ENCODE data around the gene HSD17B2.
"Not testable (repeated sequence)": the region's sequence is repeated elsewhere in the genome, so short reads cannot be mapped to it uniquely, and the experiment has no call there.

Gene HSD17B2

GRCh38 chr16:82034981-82035612, at the start of gene HSD17B2:
Gene HSD17B2 (plus strand): TSS chr16:82035253. CDS start chr16:82035425, 172 bp downstream.
- no peak for DNase-seq

DNA sequence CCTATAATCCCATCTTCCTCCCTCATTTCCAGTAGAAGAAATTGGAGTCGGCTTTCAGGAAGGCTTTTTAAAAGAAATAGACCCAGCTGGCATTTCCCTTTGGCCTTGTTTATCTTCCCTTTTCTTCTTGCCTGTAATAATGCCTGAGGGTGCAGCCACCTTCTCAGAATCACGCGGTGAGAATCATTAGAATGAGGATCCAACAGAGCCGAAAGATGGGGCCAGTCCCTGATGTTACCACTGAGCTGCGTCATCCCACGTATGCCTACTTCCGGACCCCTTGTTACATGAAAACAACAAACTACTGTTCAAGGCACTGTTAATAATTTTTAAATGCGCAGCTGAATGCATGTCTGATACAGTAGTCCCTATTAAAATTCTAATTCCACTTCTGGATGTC, 47.9 kb upstream of the HSD17B2 start:
- no peak for DNase-seq

- DNase-seq, result no peak
These were observed 47.3 kb upstream of the HSD17B2 start for GRCh38 chr16:81987706-81988105.

DNA sequence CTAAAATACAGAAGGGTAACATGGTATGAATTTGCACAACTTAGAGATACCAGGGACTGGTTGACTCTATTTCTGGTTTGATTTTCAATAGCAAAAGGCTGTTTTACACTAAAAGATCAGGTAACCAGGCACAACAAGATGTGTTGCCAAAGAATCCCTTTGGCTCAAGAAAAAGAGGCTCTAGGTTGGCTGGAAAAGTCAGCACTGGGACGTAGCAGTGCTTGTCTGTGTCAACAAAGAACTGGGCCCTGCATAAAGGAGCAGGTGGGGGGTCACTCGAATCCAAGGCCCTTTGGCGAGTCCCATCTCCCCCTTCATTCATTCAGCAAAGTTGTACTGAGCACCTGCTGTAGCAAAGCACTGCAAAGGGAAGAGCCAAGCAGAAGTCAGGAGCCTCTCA, 42.2 kb upstream of the HSD17B2 start:
- DNase-seq, result no peak

DNA sequence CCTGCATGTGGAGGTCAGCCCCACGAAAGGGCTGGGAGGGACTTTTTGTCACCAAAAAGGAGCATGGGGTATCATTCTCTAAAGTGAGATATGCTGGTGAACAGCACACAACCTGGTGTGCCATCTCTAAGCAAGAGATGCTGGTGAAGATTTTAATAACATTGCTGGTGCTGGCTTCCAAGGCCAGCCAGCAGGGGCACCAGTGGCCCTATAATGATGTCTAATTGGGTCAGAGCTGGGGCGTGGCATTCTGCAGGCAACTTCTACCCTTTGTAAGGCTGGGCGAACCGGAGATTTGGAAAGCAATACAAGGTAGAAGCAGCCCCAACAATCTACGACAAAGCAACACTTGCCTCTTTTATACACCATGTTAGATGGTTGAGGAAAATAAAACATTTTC, 40.6 kb upstream of the HSD17B2 start:
- DNase-seq, result no peak

DNA sequence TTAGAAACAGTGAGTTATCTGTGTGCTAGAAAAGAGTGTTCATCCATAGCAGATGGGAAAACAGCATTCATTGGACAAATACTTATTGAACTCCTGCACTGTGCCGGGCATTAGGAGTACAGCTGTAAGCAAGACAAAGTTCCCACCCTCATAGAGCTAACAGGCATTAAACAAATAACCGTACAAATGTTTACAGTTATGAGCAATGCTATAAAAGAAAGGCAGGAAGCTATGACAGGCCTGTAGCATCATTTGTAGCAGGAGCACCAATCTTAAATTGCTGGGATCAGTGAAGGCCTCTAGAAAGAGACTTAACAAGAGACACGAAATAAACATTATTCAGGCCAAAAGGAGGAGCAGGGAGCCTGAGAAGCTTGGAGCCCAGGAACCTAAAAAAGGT, 39.4 kb upstream of the HSD17B2 start:
- DNase-seq, result no peak

DNA sequence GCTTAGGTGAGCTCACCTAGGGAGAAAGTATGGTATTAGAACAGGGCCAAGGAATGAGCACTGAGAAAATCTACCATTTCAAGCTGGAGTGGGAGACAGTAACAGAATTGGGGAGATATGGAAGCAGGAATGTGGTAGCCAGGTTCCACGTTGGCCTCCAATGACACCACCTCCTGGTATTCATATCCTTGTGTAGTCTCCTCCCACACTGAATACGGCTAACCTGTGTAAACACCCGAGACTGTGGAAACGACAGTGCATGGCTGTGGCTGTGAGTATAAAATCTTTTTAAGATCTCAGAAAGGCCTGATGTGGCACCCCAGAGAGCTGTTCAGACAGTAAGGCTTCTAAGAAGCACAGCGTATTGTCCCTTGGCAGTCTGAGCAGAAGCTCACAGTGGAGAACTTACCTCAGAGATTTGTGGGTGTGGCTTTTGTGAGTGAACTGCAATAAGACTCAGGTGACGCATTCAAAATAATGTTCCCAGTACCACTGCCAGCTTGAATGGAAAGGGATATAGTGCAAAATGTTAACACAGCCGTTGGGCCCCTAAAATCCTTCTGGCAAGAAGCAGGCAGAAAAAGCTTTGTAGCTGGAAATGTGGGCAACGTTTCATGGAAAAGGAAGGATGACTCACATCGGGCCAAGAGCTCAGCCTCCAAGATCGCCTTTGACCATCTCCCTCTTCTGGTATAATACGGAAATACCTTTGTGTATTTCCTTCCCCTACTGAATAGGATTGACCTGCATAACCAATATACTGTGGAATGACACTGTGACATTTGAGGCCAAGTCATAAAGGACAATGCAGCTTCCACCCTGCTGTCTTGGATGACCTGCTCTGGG, 38.2 kb upstream of the HSD17B2 start:
- no peak for DNase-seq

GRCh38 chr16:81997738-81998137, 37.3 kb upstream of the HSD17B2 start:
- no peak for DNase-seq

- no peak for DNase-seq
These were observed 32.2 kb upstream of the HSD17B2 start for GRCh38 chr16:82002831-82003230.

DNA sequence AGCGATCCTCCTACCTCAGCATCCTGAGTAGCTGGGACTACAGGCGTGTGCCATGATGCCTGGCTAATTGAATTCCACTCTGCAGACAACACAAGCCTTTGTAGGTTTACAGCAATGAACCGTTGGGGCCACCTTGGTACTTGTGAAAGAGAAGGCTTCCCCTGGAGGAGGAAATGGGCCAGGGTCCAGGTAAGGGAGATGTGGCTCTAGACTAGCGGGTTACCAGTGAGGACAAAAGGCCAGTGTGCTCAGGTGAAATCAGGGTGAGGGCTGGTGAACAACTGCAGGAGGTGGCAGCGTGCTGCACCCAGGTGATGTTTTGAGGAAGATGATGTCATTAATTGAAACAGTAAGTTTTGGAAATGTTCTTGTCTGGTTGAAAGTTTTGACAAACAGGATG, 30.5 kb upstream of the HSD17B2 start:
- no peak for DNase-seq

DNA sequence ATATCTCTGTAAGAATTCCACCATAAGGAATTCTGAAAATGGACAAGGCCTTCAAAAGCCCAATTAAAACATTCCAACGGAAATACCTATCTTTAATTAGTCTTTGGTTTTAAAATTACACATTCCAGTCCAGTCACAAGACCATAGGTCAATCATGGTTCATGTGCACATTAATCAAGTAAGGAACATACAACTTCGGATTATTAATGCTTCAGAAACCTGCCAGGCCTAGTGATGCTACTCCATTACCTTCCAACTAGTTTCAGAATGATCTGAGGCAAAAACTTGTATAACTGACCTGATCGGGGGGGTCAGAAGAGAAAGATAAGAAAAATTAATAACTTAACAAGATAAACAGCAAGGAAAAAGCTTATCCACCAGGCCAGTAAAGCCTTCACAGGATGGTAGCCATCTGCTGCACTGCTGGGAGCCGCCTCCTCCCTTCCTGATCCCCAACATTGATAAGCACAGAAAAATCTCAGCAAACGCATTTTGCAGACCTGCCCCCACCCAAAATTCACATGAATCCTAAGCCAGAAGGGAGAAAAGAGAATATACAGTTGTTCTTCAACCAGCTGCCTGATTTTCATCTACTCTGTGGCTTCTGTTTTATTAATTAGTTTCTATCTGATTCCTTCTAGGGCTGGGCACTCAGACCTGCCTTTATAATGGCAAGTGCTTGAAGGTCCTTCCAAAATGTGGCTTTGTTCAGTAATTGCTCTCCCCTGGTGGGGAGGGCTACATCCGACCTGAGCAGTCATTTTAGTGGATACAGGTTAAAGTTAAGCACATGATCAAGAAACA, 29.8 kb upstream of the HSD17B2 start:
- no peak for DNase-seq

- DNase-seq, result no peak
These were observed 29.0 kb upstream of the HSD17B2 start for GRCh38 chr16:82006036-82006435.

DNA sequence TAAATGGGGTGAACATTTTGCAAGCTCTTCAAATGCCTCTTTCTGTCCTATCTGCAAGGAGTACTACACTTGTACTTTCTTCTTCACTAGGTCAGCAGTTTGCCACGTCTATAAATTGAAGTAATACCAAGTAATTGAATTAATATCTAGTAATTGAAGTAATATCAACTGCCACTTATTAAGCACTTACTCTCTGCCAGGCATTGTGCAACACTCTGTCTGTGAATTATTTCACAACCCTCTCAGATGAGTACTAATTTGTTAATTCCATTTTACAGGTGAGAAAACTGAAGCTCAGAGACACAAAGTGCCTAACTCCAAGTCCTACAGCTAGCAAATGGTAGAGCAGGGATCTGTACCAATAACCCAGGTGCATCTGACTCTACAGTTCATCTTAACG, 27.9 kb upstream of the HSD17B2 start:
- DNase-seq, result no peak

DNA sequence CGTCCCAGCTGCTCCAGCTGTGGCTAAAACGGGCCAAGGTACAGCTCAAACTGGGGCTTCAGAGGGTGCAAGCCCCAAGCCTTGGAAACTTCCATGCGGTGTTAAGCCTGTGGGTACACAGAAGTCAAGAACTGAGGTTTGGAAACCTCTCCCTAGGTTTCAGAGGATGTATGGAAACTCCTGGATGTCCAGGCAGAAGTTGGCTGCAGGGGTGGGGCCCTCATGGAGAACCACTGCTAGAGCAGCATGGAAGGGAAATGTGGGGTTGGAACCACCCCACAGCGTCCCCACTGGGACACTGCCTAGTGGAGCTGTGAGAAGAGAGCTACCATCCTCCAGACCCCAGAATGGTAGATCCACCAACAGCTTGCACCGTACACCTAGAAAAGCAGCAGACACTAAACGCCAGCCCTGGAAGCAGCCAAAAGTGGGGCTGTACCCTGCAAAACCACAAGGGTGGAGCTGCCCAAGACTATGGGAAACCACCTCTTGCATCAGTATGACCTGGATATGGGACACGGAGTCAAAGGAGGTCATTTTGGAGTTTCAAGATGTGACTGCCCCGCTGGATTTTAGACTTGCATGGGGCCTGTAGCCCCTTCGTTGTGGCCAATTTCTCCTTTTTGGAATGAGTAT, 26.0 kb upstream of the HSD17B2 start:
- no peak for DNase-seq

DNA sequence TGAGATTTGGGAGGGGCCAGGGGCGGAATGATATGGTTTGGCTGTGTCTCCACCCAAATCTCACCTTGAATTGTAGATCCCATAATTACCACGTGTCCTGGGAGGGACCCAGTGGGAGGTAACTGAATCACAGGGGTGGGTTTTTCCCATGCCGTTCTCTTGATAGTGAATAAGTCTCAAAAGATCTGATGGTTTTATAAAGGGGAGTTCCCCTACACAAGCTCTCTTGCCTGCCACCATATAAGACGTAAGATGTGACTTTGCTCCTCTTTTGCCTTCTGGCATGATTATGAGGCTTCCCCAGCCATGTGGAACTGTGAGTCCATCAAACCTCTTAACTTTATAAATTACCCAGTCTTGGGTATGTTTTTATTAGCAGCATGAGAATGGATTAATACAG, 25.3 kb upstream of the HSD17B2 start:
- DNase-seq, result not testable (repeated sequence)

GRCh38 chr16:82010649-82011048, 24.4 kb upstream of the HSD17B2 start:
- DNase-seq, result no peak

DNA sequence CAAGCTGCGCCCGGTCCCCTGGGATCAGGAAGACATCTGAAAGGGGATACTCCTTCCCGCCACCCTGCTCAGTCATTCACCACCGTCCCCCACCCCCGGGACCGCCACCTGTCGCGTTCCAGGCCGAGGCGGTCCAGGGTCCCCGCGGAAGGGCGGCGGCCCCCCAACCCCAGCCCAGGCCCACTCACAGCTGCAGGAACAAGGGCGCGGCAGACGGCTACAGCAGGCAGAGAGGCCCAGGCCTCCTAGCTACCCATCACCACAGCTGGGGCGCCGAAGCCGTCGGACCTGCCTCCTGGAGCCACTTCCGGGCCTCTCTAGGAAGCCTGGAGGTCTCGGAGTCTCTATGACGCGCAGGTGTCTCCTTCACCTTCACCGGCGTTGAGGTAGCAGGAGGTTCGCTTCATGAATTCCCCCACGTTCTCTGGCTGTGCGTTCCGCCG, 23.8 kb upstream of the HSD17B2 start, which contains the start of gene SDR42E1:
SDR42E1 (minus strand) TSS at position 272 of the 443 bp plus-strand sequence. CDS start 10,612 bp downstream, outside the sequence.
- DNase-seq, result peak; percentile 22

- no peak for DNase-seq
These were observed 21.9 kb upstream of the HSD17B2 start for GRCh38 chr16:82013139-82013538.

DNA sequence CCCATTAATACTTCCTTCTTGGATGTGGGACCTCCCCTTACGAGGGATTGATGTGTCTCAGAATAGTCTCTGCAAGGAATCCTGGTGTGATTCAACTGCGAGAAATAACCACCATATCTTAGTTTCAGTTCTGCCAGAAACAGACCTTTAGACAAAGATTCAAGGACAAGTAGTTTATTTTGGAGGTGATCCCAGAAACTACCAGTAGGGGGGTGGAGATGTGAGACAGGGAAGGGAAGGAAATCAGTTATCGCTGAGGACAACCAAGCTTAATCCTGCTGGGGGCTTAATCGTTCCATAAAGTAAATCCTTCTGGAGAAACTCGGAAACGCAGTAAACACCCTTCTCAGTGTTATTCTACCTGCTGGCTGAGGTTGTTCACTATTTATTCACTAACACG, 18.8 kb upstream of the HSD17B2 start:
- DNase-seq, result no peak

GRCh38 chr16:82016964-82017363, 18.1 kb upstream of the HSD17B2 start:
- no peak for DNase-seq

DNA sequence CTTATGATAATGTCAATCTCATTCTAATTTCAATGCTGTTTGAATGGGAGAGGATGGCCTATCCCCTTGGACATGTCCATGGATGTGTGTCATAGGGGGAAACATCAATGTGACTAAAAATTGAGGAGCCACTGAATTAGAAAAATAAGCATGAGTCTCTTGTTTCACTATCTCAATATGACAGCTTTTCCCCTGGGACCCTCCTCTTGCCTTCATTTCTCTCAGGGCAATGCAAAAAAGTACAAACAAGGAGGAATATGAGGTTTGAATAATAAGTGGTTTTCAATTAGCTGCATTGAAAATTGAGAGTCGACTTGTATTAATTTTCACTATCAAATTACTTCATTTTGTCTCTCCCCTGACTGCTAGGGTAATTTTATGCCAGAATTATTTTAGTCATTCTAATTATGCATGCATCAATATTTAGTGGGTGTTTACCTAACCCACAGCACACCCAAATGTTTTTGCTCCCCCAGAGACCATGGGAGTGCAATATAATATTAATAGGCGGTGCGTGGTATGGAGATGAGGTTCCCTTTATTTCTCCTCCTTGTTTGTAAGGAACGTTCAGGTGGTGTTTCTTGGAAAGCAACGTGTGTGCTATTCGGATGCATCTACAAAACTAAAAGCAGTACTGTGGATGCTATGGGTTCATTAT, 17.0 kb upstream of the HSD17B2 start:
- peak; percentile 71 for DNase-seq

DNA sequence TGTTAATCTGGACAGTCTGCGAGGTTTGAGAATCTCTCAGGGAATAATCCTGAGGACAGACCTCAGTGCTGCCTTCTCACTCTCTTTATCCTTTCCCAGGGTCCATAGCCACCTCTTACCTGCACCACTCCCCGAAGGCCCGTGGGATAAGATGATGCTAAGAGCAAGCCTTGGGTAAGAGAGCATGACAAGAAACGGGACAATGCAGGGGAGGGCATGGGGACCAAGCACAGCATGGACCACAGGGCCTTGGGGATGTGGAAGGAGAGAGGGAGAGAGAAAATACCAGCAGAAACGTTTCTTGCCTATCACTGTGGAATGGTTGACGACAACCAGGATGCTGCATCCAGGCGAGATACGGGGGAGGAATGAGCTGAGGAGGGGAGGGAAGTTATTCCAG, 15.5 kb upstream of the HSD17B2 start:
- no peak for DNase-seq

Measured in NCI-H526 treated with DMSO at 0.1 percent for 48 hours (cell line).